T-helper 1 cell treated with Interleukin-12 subunit alpha and Interleukin-12 subunit beta and Interleukin-4 antibody, amounts not matched to agents 30 μg/mL and 1 μg/mL, for 36 hours (primary cell): Measurements from ENCODE around the gene CARMIL3.

Source experiments
- H3K27ac Mint-ChIP-seq: one replicate; pipeline ENCODE4 v1.8.0; 2021; ENCODE audit warnings: mild to moderate bottlenecking, mixed read lengths
- H3K27me3 Mint-ChIP-seq: one replicate; pipeline ENCODE4 v1.8.0; 2021; ENCODE audit warnings: low read depth, mixed read lengths
- H3K36me3 Mint-ChIP-seq: one replicate; pipeline ENCODE4 v1.8.0; 2021; ENCODE audit warnings: low read depth, mixed read lengths
- H3K4me1 Mint-ChIP-seq: one replicate; pipeline ENCODE4 v1.8.0; 2021; ENCODE audit warnings: low read depth, mixed read lengths
- H3K4me3 Mint-ChIP-seq: one replicate; pipeline ENCODE4 v1.8.0; 2021; ENCODE audit warnings: mild to moderate bottlenecking, moderate library complexity, mixed read lengths
- H3K9me3 Mint-ChIP-seq: one replicate; pipeline ENCODE4 v1.8.0; 2021; ENCODE audit warnings: mixed read lengths

The CARMIL3 gene

GRCh38 chr14:24064091-24064795 is 12.4 kb downstream of the CARMIL3 start:
- H3K36me3 Mint-ChIP-seq: no peaks in the 10 kb centered on the region

GRCh38 chr14:24064856-24065255 is 13.0 kb downstream of the CARMIL3 start:
- Mint-ChIP-seq H3K27me3 (peaks cover 3% of the 10 kb centered on the region), H3K27ac (no peak overlapping the region), H3K4me1 (no peaks in the 10 kb centered on the region), H3K9me3 (no peaks in the 10 kb centered on the region), H3K36me3 (no peaks in the 10 kb centered on the region), H3K4me3 (no peak overlapping the region)

More at GRCh38 chr14:24064091-24064795, 12.4 kb downstream of the CARMIL3 start:
- Mint-ChIP-seq H3K9me3 (no peaks in the 10 kb centered on the region), H3K27me3 (peaks cover 3% of the 10 kb centered on the region), H3K27ac (no peak overlapping the region), H3K4me1 (no peaks in the 10 kb centered on the region), H3K4me3 (no peak overlapping the region)

GRCh38 chr14:24065408-24065807 is 13.6 kb downstream of the CARMIL3 start:
- no peak overlapping the region for H3K4me3 Mint-ChIP-seq
- H3K27ac Mint-ChIP-seq: no peak overlapping the region
- H3K27me3 Mint-ChIP-seq: peaks cover 3% of the 10 kb centered on the region
- H3K36me3 Mint-ChIP-seq: no peaks in the 10 kb centered on the region
- no peaks in the 10 kb centered on the region for H3K9me3 Mint-ChIP-seq
- H3K4me1 Mint-ChIP-seq: no peaks in the 10 kb centered on the region

GRCh38 chr14:24066496-24067132 is 14.8 kb downstream of the CARMIL3 start:
- H3K27ac Mint-ChIP-seq: no peak overlapping the region
- H3K36me3 Mint-ChIP-seq: no peaks in the 10 kb centered on the region
- peaks cover 3% of the 10 kb centered on the region for H3K27me3 Mint-ChIP-seq
- no peaks in the 10 kb centered on the region for H3K9me3 Mint-ChIP-seq
- no peaks in the 10 kb centered on the region for H3K4me1 Mint-ChIP-seq
- H3K4me3 Mint-ChIP-seq: no peak overlapping the region

- Mint-ChIP-seq H3K27me3 (peaks cover 3% of the 10 kb centered on the region), H3K4me3 (no peak overlapping the region), H3K36me3 (no peaks in the 10 kb centered on the region), H3K4me1 (no peaks in the 10 kb centered on the region), H3K27ac (no peak overlapping the region), H3K9me3 (no peaks in the 10 kb centered on the region)
Observed at GRCh38 chr14:24067133-24068082, 15.6 kb downstream of the CARMIL3 start.

GRCh38 chr14:24068711-24069410 is 17.1 kb downstream of the CARMIL3 start:
- H3K4me1 Mint-ChIP-seq: no peaks in the 10 kb centered on the region
- H3K9me3 Mint-ChIP-seq: no peaks in the 10 kb centered on the region
- no peak overlapping the region for H3K4me3 Mint-ChIP-seq
- no peak overlapping the region for H3K27ac Mint-ChIP-seq
- H3K27me3 Mint-ChIP-seq: peaks cover 3% of the 10 kb centered on the region
- H3K36me3 Mint-ChIP-seq: no peaks in the 10 kb centered on the region

- no peak overlapping the region for H3K27ac Mint-ChIP-seq
- H3K27me3 Mint-ChIP-seq: peaks cover 3% of the 10 kb centered on the region
- no peaks in the 10 kb centered on the region for H3K4me1 Mint-ChIP-seq
- no peak overlapping the region for H3K4me3 Mint-ChIP-seq
- no peaks in the 10 kb centered on the region for H3K36me3 Mint-ChIP-seq
- no peaks in the 10 kb centered on the region for H3K9me3 Mint-ChIP-seq
Observed at GRCh38 chr14:24069411-24069735, 17.6 kb downstream of the CARMIL3 start.

- Mint-ChIP-seq H3K4me3 (no peak overlapping the region), H3K36me3 (no peaks in the 10 kb centered on the region), H3K9me3 (no peaks in the 10 kb centered on the region), H3K4me1 (peaks cover 1% of the 10 kb centered on the region), H3K27me3 (peaks cover 3% of the 10 kb centered on the region), H3K27ac (no peak overlapping the region)
Observed at GRCh38 chr14:24070285-24071143, 18.7 kb downstream of the CARMIL3 start.

GRCh38 chr14:24071144-24071697 is 19.4 kb downstream of the CARMIL3 start, which contains the start of gene CPNE6:
CPNE6 (plus strand) TSS chr14:24071562; CDS start chr14:24072937, 1,375 bp downstream.
- peaks cover 7% of the 10 kb centered on the region for H3K4me1 Mint-ChIP-seq
- no peaks in the 10 kb centered on the region for H3K9me3 Mint-ChIP-seq
- no peaks in the 10 kb centered on the region for H3K36me3 Mint-ChIP-seq
- no peak within 1 kb of the TSS for H3K27ac Mint-ChIP-seq
- H3K4me3 Mint-ChIP-seq: no peak within 1 kb of the TSS
- H3K27me3 Mint-ChIP-seq: peaks cover 3% of the 10 kb centered on the region

GRCh38 chr14:24071836-24072430 is 20.1 kb downstream of the CARMIL3 start:
- Mint-ChIP-seq H3K4me3 (no peak overlapping the region), H3K9me3 (no peaks in the 10 kb centered on the region), H3K36me3 (no peaks in the 10 kb centered on the region), H3K27ac (no peak overlapping the region), H3K27me3 (peaks cover 3% of the 10 kb centered on the region), H3K4me1 (peaks cover 7% of the 10 kb centered on the region)

- Mint-ChIP-seq H3K4me1 (peaks cover 7% of the 10 kb centered on the region), H3K27ac (no peak overlapping the region)
Observed at GRCh38 chr14:24072436-24072835, 20.6 kb downstream of the CARMIL3 start.

GRCh38 chr14:24072881-24073877 is 21.4 kb downstream of the CARMIL3 start:
- H3K9me3 Mint-ChIP-seq: no peaks in the 10 kb centered on the region
- peaks cover 7% of the 10 kb centered on the region for H3K4me1 Mint-ChIP-seq
- H3K4me3 Mint-ChIP-seq: no peak overlapping the region
- no peak overlapping the region for H3K27ac Mint-ChIP-seq
- H3K27me3 Mint-ChIP-seq: peaks cover 2% of the 10 kb centered on the region
- H3K36me3 Mint-ChIP-seq: no peaks in the 10 kb centered on the region

More at GRCh38 chr14:24072436-24072835, 20.6 kb downstream of the CARMIL3 start:
- H3K9me3 Mint-ChIP-seq: no peaks in the 10 kb centered on the region
- H3K36me3 Mint-ChIP-seq: no peaks in the 10 kb centered on the region
- H3K27me3 Mint-ChIP-seq: peaks cover 3% of the 10 kb centered on the region
- no peak overlapping the region for H3K4me3 Mint-ChIP-seq
